Stimulated activated CD8-positive, alpha-beta memory T cell treated with anti-CD3 and anti-CD28 coated beads, Interleukin-4, amount 100 ng/mL, for 1 hour (primary cell): ENCODE measurements around the gene MRPL39.

Source experiments
- DNase-seq, 2 donors: peaks; one replicate each; pipeline ENCODE4 v3.0.0-alpha.2; 2020; ENCODE audit warnings: low read depth in 2 of 2, low spot score in 1 of 2

Gene MRPL39

GRCh38 chr21:25615880-25616279 lies 8.6 kb upstream of the MRPL39 start:
- DNase-seq: no peak

GRCh38 chr21:25614441-25614840 lies 7.2 kb upstream of the MRPL39 start:
- no peak for DNase-seq

- peak; percentile 53 to 60 for DNase-seq
Measured at GRCh38 chr21:25608044-25608737, 910 bp upstream of the MRPL39 start.

GRCh38 chr21:25589887-25590286 lies 17.4 kb downstream of the MRPL39 start:
- no peak for DNase-seq

- DNase-seq: no peak
Measured at GRCh38 chr21:25586791-25587190, 20.5 kb downstream of the MRPL39 start.

GRCh38 chr21:25586326-25586725 lies 21.0 kb downstream of the MRPL39 start:
- DNase-seq: no peak

- DNase-seq: no peak
Measured at GRCh38 chr21:25584833-25585676, 22.2 kb downstream of the MRPL39 start.

- no peak for DNase-seq
Measured at GRCh38 chr21:25583370-25584130, 23.7 kb downstream of the MRPL39 start.

GRCh38 chr21:25582888-25583287 lies 24.4 kb downstream of the MRPL39 start:
- DNase-seq: no peak

- DNase-seq: no peak
Measured at GRCh38 chr21:25582164-25582790, 25.0 kb downstream of the MRPL39 start.

- DNase-seq: no peak
Measured at GRCh38 chr21:25581582-25581981, 25.7 kb downstream of the MRPL39 start.

GRCh38 chr21:25580912-25581260 lies 26.4 kb downstream of the MRPL39 start:
- DNase-seq: no peak

- no peak for DNase-seq
Measured at GRCh38 chr21:25579226-25580013, 27.9 kb downstream of the MRPL39 start.

GRCh38 chr21:25578056-25578961 lies 29.0 kb downstream of the MRPL39 start:
- no peak for DNase-seq

- DNase-seq: no peak
Measured at GRCh38 chr21:25577424-25578055, 29.7 kb downstream of the MRPL39 start.

- no peak for DNase-seq
Measured at GRCh38 chr21:25573409-25574206, 33.7 kb downstream of the MRPL39 start.

GRCh38 chr21:25572861-25573310 lies 34.4 kb downstream of the MRPL39 start:
- DNase-seq: no peak

GRCh38 chr21:25571726-25572121 lies 35.6 kb downstream of the MRPL39 start:
- DNase-seq: no peak
